AG04449 (cell line): ENCODE data around the gene AHI1.
A peak's percentile ranks its signal among the peaks of the same experiment; 100 is the strongest.
"Not testable (repeated sequence)": the region's sequence is repeated elsewhere in the genome, so short reads cannot be mapped to it uniquely, and the experiment has no call there.

Source experiments
- CTCF ChIA-PET: fragments of 350-600 bp; formaldehyde crosslinking; extraction: SDS; loops from one replicate; lab custom pipeline; 2021; ENCODE audit warnings: antibody characterized with exemption; lab: Yijun Ruan, JAX
- POLR2A ChIA-PET: fragments of 400-600, 350-600 bp; formaldehyde crosslinking; extraction: SDS; loops from one replicate; lab custom pipeline; 2020; ENCODE audit warnings: antibody characterized with exemption, inconsistent platforms; lab: Yijun Ruan, JAX
- DNase-seq: peaks from one replicate; pipeline ENCODE4 v3.0.0-alpha.2; 2010; ENCODE audit warnings: low read depth, low spot score
- H3K4me3 ChIP-seq: 2 replicates; pipeline ENCODE4 v1.5.1; 2011; ENCODE audit warnings: low read depth, mild to moderate bottlenecking, control low read depth, low read length
- CTCF ChIP-seq: IDR thresholded peaks from one replicate; pipeline ENCODE4 v1.5.1; 2011; ENCODE audit warnings: mild to moderate bottlenecking, moderate library complexity, low read length, control low read depth, inconsistent platforms; ENCODE audit not compliant: insufficient read depth; ENCODE audit errors: missing control alignments

The AHI1 gene

GRCh38 chr6:135351635-135352034 is 145.9 kb downstream of the AHI1 start:
- POLR2A ChIA-PET, result no interaction called here
- H3K4me3 ChIP-seq, result no peak overlapping the region
- CTCF ChIA-PET, result interaction anchor here (1.0 kb wide), 1 partner anchor 19 kb away, joined by 3 read pairs; no protein-coding TSS in a partner anchor
- no peak for DNase-seq
- TF ChIP-seq CTCF, result no peak

- CTCF ChIA-PET, result no interaction called here
- no peak for DNase-seq
- POLR2A ChIA-PET, result no interaction called here
Observed at GRCh38 chr6:135347887-135348286, 149.7 kb downstream of the AHI1 start.

GRCh38 chr6:135346747-135347146 is 150.8 kb downstream of the AHI1 start:
- no peak for DNase-seq
- CTCF ChIA-PET, result interaction anchor here (0.9 to 1.2 kb wide), 3 partner anchors 150 to 203 kb away, joined by 3 to 5 read pairs (median 3); partner anchors contain the start of gene MYB
- POLR2A ChIA-PET, result interaction anchor here (0.7 kb wide), 1 partner anchor 66 kb away, joined by 3 read pairs; no protein-coding TSS in a partner anchor
- TF ChIP-seq CTCF, result no peak
- no peak overlapping the region for H3K4me3 ChIP-seq

More at GRCh38 chr6:135347887-135348286, 149.7 kb downstream of the AHI1 start:
- TF ChIP-seq CTCF, result no peak
- no peak overlapping the region for H3K4me3 ChIP-seq

GRCh38 chr6:135344526-135344925 is 153.0 kb downstream of the AHI1 start:
- POLR2A ChIA-PET, result interaction anchor here (0.6 kb wide), 1 partner anchor 28 kb away, joined by 5 read pairs; no protein-coding TSS in a partner anchor
- DNase-seq, result no peak
- H3K4me3 ChIP-seq, result no peak overlapping the region
- no peak for TF ChIP-seq CTCF
- CTCF ChIA-PET, result interaction anchor here (1.3 kb wide), 1 partner anchor 79 kb away, joined by 3 read pairs; no protein-coding TSS in a partner anchor

GRCh38 chr6:135339920-135340319 is 157.6 kb downstream of the AHI1 start:
- DNase-seq, CTCF ChIA-PET, H3K4me3 ChIP-seq: not testable (repeated sequence)
- POLR2A ChIA-PET, result interaction anchor here (0.6 kb wide), 1 partner anchor 143 kb away, joined by 3 read pairs; no protein-coding TSS in a partner anchor

- ChIA-PET POLR2A (no interaction called here), CTCF (interaction anchor here (0.8 kb wide), 1 partner anchor 86 kb away, joined by 3 read pairs; no protein-coding TSS in a partner anchor)
- TF ChIP-seq CTCF, result no peak
- no peak overlapping the region for H3K4me3 ChIP-seq
- no peak for DNase-seq
Observed at GRCh38 chr6:135334169-135334568, 163.4 kb downstream of the AHI1 start.

GRCh38 chr6:135331002-135331401 is 166.5 kb downstream of the AHI1 start:
- ChIA-PET CTCF (no interaction called here), POLR2A (no interaction called here)
- TF ChIP-seq CTCF, result no peak
- peak; percentile 7 for DNase-seq
- H3K4me3 ChIP-seq, result no peak overlapping the region
